Renal cortex interstitium (tissue), 11 donors: Measurements from ENCODE around the gene PXDN. TPM values are rescaled to one million over a fixed set of nuclear protein-coding genes. Genes with fewer than 3 reads are reported as not detected.

ENCODE experiments used
- DNase-seq, 11 donors: peaks; one replicate each; pipeline ENCODE4 v3.0.0-alpha.2; 2013; ENCODE audit warnings: low read depth in 9 of 11, low spot score in 4 of 11; ENCODE audit errors: extremely low read depth in 1 of 11
- polyA plus RNA-seq, 3 donors: library from polyadenylated mRNA; unstranded; fragments of 120-200 nt; gene quantifications; one replicate each; pipeline ENCODE4 v1.2.1, GENCODE V29; 2013; ENCODE audit not compliant: insufficient read length in 3 of 3

PXDN gene
- polyA plus RNA-seq, 3 donors, result 149 to 194 (median 168) TPM

- DNase-seq, result no peak
These were observed 124.2 kb downstream of the PXDN start for GRCh38 chr2:1620081-1620480.

- DNase-seq, result no peak
These were observed 124.8 kb downstream of the PXDN start for GRCh38 chr2:1619556-1619955.

DNA sequence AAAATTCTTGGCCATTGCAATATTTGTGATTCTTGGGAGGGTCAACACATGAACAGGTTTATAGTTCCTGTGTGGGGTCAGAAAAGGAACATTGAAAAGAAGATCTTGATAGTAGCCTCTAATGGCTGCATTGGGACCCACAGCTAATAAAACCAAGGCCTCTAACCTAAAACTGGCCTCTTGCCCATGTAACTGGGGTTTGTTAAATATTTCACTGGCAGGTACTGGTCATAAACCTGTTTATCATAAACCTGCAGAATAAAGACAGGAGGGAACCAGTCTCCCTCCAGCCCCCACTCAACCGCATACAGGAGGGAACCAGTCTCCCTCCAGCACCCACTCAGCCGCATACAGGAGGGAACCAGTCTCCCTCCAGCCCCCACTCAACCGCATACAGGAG is 125.3 kb downstream of the PXDN start:
- DNase-seq, result no peak

DNA sequence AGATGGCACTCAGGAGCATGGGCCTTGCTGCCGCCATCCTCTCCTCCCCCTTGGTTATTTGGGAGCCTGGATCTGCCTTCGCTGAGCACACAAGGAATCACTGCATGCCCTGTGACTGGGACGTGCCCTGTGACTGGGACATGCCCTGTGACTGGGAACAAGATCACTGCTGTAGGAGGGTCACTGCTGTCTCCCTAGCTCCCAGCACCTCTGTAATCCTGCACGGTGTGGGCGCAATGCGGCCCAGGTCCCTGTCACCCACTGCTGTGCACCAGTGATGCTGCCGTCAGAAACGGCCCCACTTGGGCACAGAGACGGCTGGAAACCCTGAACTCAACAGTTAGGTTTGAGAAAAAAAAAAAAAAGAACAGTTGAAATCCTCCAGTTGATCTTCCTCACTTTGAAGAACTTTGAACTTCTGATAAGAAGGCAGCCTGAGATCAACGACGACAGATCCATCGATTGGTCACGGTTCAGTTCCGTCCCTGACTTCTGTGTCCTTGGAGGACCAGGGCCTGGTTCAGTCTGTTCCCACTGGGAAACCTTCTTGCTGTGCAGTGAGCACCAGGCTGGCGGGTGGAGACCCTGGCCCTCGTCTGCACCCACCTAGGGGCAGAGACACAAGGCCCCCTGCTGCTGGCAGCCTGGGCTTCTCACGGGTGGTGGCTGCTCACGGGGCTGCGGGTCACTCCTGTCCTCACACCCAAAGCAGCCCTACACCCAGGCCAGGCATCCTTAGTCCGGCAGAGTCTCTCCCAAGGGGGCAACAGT is 125.9 kb downstream of the PXDN start:
- no peak for DNase-seq

- no peak for DNase-seq
These were observed 126.8 kb downstream of the PXDN start for GRCh38 chr2:1617425-1618021.

GRCh38 chr2:1614564-1614963 is 129.8 kb downstream of the PXDN start:
- no peak for DNase-seq

- no peak for DNase-seq
These were observed 130.5 kb downstream of the PXDN start for GRCh38 chr2:1613731-1614354.

DNA sequence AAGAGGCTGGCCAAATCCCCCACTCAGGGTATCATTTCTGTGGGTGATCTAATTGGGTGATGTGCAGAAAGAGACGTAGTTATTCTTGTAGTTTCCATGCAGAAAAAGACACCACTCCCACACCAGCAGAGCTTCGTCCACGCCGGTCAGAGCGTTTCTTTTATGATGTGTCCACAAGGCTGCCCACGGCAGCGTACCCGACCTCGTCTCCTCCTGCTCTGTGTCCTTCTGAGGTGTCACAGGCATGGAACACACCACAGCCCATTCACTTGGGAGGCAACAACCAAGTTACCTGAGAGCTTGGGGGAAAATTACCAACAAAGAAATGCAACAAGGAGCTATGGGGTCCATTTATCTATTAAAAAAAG is 131.3 kb downstream of the PXDN start:
- no peak for DNase-seq

DNA sequence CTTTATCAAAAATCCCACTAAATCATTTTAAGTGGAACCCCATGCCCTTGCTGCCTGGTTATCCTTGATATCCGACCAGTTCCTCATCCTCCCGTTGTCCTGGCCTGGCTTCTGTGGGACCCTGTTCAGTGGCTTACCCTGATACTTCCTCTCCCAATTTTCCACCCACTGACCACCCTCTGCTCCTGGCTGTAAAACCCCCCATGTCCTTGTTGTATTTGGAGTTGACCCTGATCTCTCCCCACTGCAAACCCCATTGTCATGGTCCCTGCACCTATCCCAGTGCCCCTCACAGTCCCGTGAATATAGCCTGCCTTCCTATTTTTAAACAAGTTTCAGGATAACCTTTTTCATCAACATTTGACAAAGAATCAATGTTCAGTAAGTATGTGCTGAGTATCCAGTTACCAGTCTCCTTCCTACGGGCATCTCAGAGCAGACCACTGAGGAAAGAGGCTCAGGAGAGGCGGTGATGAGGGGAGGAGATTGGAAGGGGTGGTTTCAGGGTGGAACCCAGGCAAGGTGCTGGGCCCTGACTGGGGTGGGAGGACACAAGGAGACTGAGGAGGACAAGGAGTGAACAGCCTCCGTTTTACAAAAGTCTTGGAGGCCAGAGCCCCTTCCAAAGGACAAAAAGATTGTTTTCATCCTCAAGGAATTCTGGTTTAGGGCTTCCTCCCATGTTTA is 131.8 kb downstream of the PXDN start:
- no peak for DNase-seq

DNA sequence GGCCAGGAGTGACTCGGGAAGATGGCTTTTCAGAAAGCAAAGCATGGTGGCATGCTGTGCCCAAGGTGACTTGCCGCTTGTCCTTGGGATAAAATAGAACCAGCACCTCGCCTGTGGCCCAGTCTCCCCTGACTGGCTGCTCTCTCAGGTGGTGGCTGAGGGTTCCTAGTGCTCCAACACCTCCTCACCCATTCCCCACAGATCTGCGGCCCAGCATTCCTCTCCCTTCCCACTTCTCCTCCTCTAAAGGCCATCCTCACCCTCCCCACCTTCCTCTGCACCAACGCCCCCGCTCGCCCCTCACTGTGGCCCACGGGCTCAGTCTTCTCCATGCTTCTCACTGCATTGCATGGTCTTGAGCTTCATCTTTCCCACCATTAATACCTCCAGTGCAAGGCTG is 132.4 kb downstream of the PXDN start:
- no peak for DNase-seq

GRCh38 chr2:1610096-1610485 is 134.2 kb downstream of the PXDN start:
- no peak for DNase-seq

DNA sequence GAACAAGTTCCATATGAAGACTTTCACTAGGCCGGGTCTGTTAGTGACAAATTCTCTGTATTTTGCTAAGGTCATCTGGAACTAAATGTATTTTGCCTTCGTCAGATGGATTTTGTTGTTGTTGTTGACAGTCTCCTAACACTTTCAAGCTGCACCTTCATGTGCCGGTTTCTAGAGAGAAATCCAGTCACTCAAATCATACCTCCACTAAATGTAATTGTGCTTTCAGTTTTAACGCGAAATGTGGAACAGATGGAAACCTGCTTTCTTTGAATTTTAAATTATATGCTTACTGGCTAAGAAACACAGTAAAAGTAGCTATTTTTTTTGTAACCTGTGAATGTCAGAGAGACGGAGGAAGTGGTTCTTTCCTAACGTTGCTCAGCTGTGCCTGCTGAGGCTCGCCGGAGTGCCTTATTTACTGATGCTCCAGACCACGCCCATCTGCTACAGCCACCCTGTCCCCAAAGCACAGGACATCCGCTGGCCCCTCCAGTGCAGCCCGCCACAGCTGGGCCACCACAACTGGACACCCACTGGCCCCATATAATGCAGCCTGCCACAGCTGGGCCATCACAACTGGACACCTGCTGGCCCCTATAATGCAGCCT is 134.7 kb downstream of the PXDN start:
- DNase-seq, result no peak

DNA sequence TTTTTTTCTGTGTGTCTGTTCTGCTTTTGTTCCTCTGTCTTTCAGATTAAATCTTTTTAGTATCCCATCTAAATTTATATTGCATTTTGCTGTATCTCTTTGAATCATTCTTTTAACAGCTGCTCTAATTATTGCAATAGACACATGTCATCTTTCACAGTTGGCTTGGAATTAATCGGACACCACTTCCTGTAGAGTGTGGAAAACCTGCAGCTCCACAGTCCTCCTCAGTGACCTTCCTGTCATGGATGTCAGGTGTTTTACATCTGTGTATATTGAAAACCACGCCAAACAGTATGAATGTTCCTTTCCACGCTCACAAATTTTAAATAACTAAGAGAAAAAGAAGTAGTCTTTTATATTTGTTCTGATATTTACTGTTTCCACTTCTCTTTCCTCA is 135.3 kb downstream of the PXDN start:
- DNase-seq, result no peak

DNA sequence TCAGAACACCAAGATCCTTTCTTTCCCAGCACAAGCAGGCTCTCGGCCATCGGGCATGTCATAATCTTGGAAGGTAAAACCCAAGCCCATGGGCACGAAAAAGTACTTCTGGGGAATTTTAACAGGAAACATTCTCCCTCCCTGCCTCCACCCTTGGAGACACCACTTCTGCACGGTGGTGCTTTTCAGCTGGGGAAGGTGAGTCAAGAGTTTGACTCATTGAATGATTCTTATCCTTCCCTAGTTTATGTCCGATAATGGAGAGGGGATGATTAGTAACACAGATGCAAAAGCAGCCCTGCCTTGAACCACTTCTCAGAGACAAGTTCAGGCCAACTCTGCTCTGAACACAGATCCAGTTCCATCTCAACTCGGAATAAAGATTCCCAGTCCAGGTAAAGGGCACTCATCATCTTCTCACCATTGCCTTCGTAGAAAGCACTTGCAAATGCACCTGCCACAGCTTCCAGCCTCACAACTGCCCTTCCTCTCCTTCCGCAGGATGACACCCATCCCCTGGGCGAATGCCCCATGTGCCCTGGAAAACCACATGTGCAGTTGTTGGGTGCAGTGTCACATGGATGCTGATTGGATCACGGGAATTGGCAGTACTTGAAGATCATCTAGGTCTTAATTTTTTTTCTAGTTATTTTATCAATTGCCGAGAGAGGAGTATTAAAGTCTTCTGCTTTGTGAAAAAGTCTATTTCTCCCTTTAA is 136.2 kb downstream of the PXDN start:
- no peak for DNase-seq

DNA sequence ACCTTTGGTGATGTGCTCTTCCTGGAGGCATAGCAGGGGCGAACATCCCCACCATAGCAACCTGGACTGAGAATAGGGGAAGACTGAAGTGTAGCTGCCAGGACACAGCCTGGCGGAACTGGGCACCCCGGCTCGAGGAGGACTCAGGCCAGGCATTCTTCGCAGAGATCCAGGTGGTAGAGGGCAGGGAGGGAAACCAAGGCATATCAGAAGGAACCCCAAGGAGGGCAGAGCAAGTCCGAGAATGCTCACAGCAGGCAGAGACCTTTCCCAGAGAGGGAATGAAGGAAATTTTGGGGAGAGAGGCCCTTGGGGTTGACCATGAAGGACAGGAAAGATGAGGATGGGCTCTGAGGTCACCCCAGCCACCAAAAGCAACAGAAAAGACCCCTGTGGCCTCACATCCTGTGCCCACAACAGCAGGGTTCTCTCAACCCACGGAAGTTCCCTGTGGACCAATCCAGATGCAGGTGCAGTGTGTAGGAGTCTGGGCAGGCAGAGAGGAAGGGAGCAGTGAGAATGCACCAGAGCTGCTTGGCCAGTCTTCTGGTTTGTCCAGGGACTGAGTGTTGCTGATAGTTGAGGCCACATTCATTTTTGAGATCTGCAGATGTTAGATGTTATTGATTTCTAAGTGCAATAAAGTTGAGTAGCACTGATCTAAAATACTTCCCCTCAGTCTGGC is 136.9 kb downstream of the PXDN start:
- no peak for DNase-seq

DNA sequence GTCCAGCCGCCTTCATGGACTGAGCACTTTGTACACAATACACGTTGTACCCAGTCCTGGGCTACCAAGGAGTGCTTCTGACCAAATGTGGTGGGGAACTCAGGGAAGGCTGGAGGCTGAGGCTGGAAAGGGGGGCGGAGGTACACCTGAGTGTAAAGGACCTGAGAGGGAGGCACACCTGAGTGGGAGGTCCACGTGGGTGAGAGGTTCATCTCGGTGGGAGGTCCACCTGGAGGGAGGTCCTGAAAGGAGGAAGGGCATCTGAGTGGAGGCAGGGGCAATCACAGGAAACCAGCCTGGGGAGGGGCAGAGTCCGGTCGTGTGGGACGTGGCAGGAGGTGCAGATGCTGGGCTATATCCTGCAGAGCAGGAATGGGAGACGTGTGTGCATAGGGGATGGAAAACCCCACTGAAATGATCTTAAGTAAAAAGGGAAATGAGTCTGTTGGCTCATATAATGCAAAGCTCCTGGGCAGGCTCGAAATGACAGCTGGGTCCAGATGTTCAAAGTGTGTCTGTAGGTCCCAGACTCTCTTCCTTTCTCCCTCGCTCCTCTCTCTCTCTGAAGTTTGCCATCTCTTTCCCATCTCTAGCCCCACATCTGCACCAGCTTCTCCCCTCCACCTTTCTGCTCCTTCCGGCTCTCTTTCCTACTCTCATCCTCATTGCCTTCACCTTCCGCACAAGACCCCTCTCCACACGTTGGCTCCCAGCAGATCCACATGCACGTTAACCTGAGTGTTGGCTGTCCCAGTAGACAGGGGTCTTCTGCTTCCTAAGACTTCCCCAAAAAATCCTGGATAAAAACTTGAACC is 137.7 kb downstream of the PXDN start:
- DNase-seq, result no peak

DNA sequence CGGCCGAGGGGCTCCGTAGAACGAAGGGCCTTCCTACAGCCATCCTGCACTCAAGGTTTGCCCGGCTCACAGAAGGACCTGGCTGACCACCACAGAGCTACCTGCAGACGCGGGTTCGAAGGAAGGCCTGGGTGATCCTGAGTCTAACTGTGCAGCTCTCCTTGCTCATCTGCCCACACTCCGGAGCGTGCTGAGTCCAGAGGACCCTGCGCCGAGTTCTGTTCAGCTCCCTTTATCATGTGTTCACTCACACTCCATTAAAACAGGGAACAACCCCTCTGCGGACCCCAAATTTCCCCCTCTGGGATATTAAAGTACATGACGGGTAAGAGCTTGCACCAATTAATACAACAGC is 138.3 kb downstream of the PXDN start:
- no peak for DNase-seq
